H1 (cell line): ENCODE results near the gene ZNF683. TPM values are rescaled to one million over a fixed set of nuclear protein-coding genes. Genes with fewer than 3 reads are reported as not detected.

ENCODE experiments used
- CTCF ChIA-PET: fragments of 300-600 bp; sonication (Branson Sonifier 250); formaldehyde crosslinking; loops from one replicate; lab custom pipeline; 2021; ENCODE audit not compliant: partially characterized antibody; lab: Charles Lee
- POLR2A ChIA-PET: fragments of 300-600 bp; sonication (Branson Sonifier 250); formaldehyde crosslinking; loops from one replicate; lab custom pipeline; 2021; ENCODE audit warnings: inconsistent platforms; ENCODE audit not compliant: partially characterized antibody; lab: Charles Lee
- DNase-seq, 2 experiments: peaks; one replicate each; pipeline versions ENCODE4 v3.0.0 to v3.0.0-alpha.2; 2010 to 2022; ENCODE audit warnings: low spot score in 2 of 2, low read depth in 1 of 2, mixed read lengths in 1 of 2
- FAIRE-seq: peaks from 2 replicates; lab custom pipeline; 2011; peaks lifted over from hg19 to GRCh38; lab: Jason Lieb, UNC
- H2AFZ ChIP-seq: 2 replicates; pipeline ENCODE4 v1.8.1; 2012; ENCODE audit warnings: low read length, inconsistent platforms
- H2AK5ac ChIP-seq: 2 replicates; pipeline ENCODE4 v1.6.1; 2013; ENCODE audit warnings: low read depth, low read length
- H2BK120ac ChIP-seq: replicated peaks from 2 replicates; pipeline ENCODE3; 2013; ENCODE audit warnings: low read depth, low read length, inconsistent platforms
- H2BK12ac ChIP-seq: 2 replicates; pipeline ENCODE4 v1.6.1; 2013; ENCODE audit warnings: low read depth, low read length
- H2BK15ac ChIP-seq: 2 replicates; pipeline ENCODE4 v1.6.1; 2013; ENCODE audit warnings: low read length
- H2BK20ac ChIP-seq: 2 replicates; pipeline ENCODE4 v1.6.1; 2013; ENCODE audit warnings: low read length
- H2BK5ac ChIP-seq: 2 replicates; pipeline ENCODE4 v1.6.1; 2013; ENCODE audit warnings: low read depth, low read length
- H3K14ac ChIP-seq: 2 replicates; pipeline ENCODE4 v1.6.1; 2013; ENCODE audit warnings: inconsistent platforms; ENCODE audit not compliant: insufficient read length
- H3K18ac ChIP-seq: 2 replicates; pipeline ENCODE4 v1.6.1; 2013; ENCODE audit warnings: low read length; ENCODE audit errors: extremely low read depth
- H3K23ac ChIP-seq: 2 replicates; pipeline ENCODE4 v1.6.1; 2013; ENCODE audit warnings: inconsistent platforms; ENCODE audit not compliant: insufficient read length
- H3K23me2 ChIP-seq: 2 replicates; pipeline ENCODE4 v1.6.1; 2013; ENCODE audit warnings: low read depth, low read length
- H3K27ac ChIP-seq: 2 replicates; pipeline ENCODE4 v1.6.1; 2011; ENCODE audit warnings: low read depth, low read length, inconsistent platforms
- H3K27me3 ChIP-seq, 4 experiments: replicated peaks in 1 of 4; 1 replicate in 1 of 4; 2 replicates in 3 of 4; pipeline versions ENCODE4 v1.6.1 to v1.8.1; 2011 to 2013; ENCODE audit warnings: low read length in 3 of 4, mild to moderate bottlenecking in 3 of 4, inconsistent platforms in 2 of 4, mixed read lengths in 2 of 4, moderate library complexity in 1 of 4; ENCODE audit not compliant: control insufficient read depth in 3 of 4, insufficient read depth in 3 of 4; ENCODE audit errors: extremely low read depth in 1 of 4
- H3K36me3 ChIP-seq, 4 experiments: 2 replicates each; pipeline versions ENCODE4 v1.6.1 to v1.8.1; 2011 to 2013; ENCODE audit warnings: mild to moderate bottlenecking in 4 of 4, low read length in 3 of 4, moderate library complexity in 2 of 4, control low read depth in 1 of 4, inconsistent platforms in 1 of 4; ENCODE audit not compliant: insufficient read depth in 4 of 4, control insufficient read depth in 2 of 4
- H3K4ac ChIP-seq: replicated peaks from 2 replicates; pipeline ENCODE3; 2013; ENCODE audit warnings: low read length, low read depth, mixed read lengths, inconsistent platforms; ENCODE audit not compliant: insufficient read length
- H3K4me1 ChIP-seq, 4 experiments: replicated peaks in 1 of 4; 1 replicate in 1 of 4; 2 replicates in 3 of 4; pipeline versions ENCODE4 v1.6.1 to v1.8.1; 2011 to 2013; ENCODE audit warnings: low read length in 3 of 4, inconsistent platforms in 2 of 4, mixed read lengths in 1 of 4; ENCODE audit not compliant: insufficient read depth in 4 of 4, control insufficient read depth in 3 of 4
- H3K4me2 ChIP-seq, 2 experiments: 2 replicates each; pipeline versions ENCODE4 v1.6.1 to v1.8.1; 2011 to 2013; ENCODE audit warnings: low read depth in 2 of 2, low read length in 2 of 2, control low read depth in 1 of 2, inconsistent platforms in 1 of 2, mild to moderate bottlenecking in 1 of 2; ENCODE audit not compliant: insufficient read depth in 1 of 2
- H3K4me3 ChIP-seq, 4 experiments: fragments of 200-600, 300-600 bp in 1 of 4; sonication (generic), shearing (Covaris generic), sonication (Bioruptor Twin) in 1 of 4; 2 replicates each; pipeline versions ENCODE4 v1.5.1 to v1.8.1; 2011 to 2016; ENCODE audit warnings: low read length in 4 of 4, low read depth in 3 of 4, control low read depth in 2 of 4, inconsistent platforms in 2 of 4, mild to moderate bottlenecking in 2 of 4, mixed read lengths in 1 of 4, moderate library complexity in 1 of 4; ENCODE audit not compliant: insufficient read depth in 2 of 4; ENCODE audit errors: extremely low read depth in 1 of 4
- H3K56ac ChIP-seq: replicated peaks from 2 replicates; pipeline ENCODE3; 2013; ENCODE audit warnings: low read depth, mild to moderate bottlenecking, mixed read lengths, low read length, inconsistent platforms; ENCODE audit not compliant: insufficient read length
- H3K79me1 ChIP-seq: 2 replicates; pipeline ENCODE4 v1.6.1; 2013; ENCODE audit warnings: low read depth, low read length, control low read depth
- H3K79me2 ChIP-seq, 2 experiments: 2 replicates each; pipeline versions ENCODE4 v1.6.1 to v1.8.1; 2012 to 2013; ENCODE audit warnings: low read length in 2 of 2, mild to moderate bottlenecking in 2 of 2, inconsistent platforms in 1 of 2; ENCODE audit not compliant: insufficient read depth in 2 of 2, control insufficient read depth in 1 of 2
- H3K9ac ChIP-seq, 4 experiments: replicated peaks in 1 of 4; 1 replicate in 1 of 4; 2 replicates in 3 of 4; pipeline versions ENCODE4 v1.6.1 to v1.8.1; 2011 to 2013; ENCODE audit warnings: low read depth in 3 of 4, low read length in 3 of 4, control low read depth in 2 of 4, mild to moderate bottlenecking in 2 of 4, moderate library complexity in 2 of 4, inconsistent platforms in 1 of 4; ENCODE audit errors: extremely low read depth in 1 of 4
- H3K9me3 ChIP-seq, 2 experiments: 2 replicates each; pipeline versions ENCODE4 v1.6.1 to v1.8.1; 2012 to 2013; ENCODE audit warnings: mild to moderate bottlenecking in 2 of 2, moderate library complexity in 2 of 2, control low read depth in 1 of 2, inconsistent platforms in 1 of 2, low read depth in 1 of 2, low read length in 1 of 2, mixed read lengths in 1 of 2; ENCODE audit not compliant: insufficient read depth in 2 of 2
- H4K20me1 ChIP-seq, 2 experiments: replicated peaks in 1 of 2; 2 replicates each; pipeline versions ENCODE3 to v1.8.1; 2011 to 2013; ENCODE audit warnings: inconsistent platforms in 2 of 2, low read length in 2 of 2, mild to moderate bottlenecking in 1 of 2; ENCODE audit not compliant: insufficient read depth in 2 of 2, control insufficient read depth in 1 of 2
- H4K5ac ChIP-seq: 2 replicates; pipeline ENCODE4 v1.6.1; 2013; ENCODE audit warnings: low read length, low read depth, mixed read lengths, inconsistent platforms; ENCODE audit not compliant: insufficient read length
- H4K8ac ChIP-seq: 2 replicates; pipeline ENCODE4 v1.8.0; 2013; ENCODE audit warnings: mild to moderate bottlenecking, moderate library complexity, low read length, inconsistent platforms; ENCODE audit not compliant: insufficient read depth; ENCODE audit errors: extremely low read depth
- H4K91ac ChIP-seq: replicated peaks from 2 replicates; pipeline ENCODE3; 2013; ENCODE audit warnings: low read length, mixed read lengths, inconsistent platforms; ENCODE audit not compliant: insufficient read length
- EZH2 ChIP-seq: fragments of 200-600 bp; sonication (generic); IDR thresholded peaks from 2 replicates; pipeline ENCODE4 v1.7.1; 2012; ENCODE audit warnings: low read depth, mild to moderate bottlenecking, moderate library complexity, low read length, inconsistent platforms; ENCODE audit not compliant: severe bottlenecking
- JUN ChIP-seq: IDR thresholded peaks from 2 replicates; pipeline ENCODE4 v1.6.1; 2011; ENCODE audit warnings: low read depth, mild to moderate bottlenecking, improper control_type of control experiment, low read length
- POLR2A ChIP-seq, 2 experiments: IDR thresholded peaks; 1 replicate in 1 of 2; 2 replicates in 1 of 2; pipeline ENCODE4 v1.6.1; 2011; ENCODE audit warnings: low read depth in 2 of 2, low read length in 2 of 2, mild to moderate bottlenecking in 2 of 2; ENCODE audit errors: control extremely low read depth in 1 of 2
- SIRT6 ChIP-seq: IDR thresholded peaks from one replicate; pipeline ENCODE4 v1.7.1; 2012; ENCODE audit warnings: low read length, inconsistent platforms
- SP4 ChIP-seq: IDR thresholded peaks from 2 replicates; pipeline ENCODE4 v1.6.1; 2012; ENCODE audit warnings: low read length, inconsistent platforms
- WGBS, 2 experiments: shearing (Covaris generic) in 1 of 2; methylation state at CpG; one replicate each; pipeline versions ENCODE4 v1.1.6 to v1.1.7; 2013 to 2015; ENCODE audit warnings: low lambda C conversion rate in 2 of 2, mixed read lengths in 2 of 2, inconsistent platforms in 1 of 2, low coverage in 1 of 2, missing lambda C conversion rate in 1 of 2; ENCODE audit not compliant: insufficient replicate concordance in 2 of 2, insufficient coverage in 1 of 2, insufficient read length in 1 of 2; ENCODE audit errors: extremely low coverage in 1 of 2, missing lambda C conversion rate in 1 of 2; 5-methylcytosine and 5-hydroxymethylcytosine counted together
- polyA plus RNA-seq, 7 experiments: library from polyadenylated mRNA; depleted of rRNA in 3 of 7; stranded (reverse) in 5 of 7; unstranded in 2 of 7; fragments of >200 nt in 5 of 7; fragments of 200-250 nt in 2 of 7; gene quantifications; 1 replicate in 5 of 7; 2 replicates in 1 of 7; 4 replicates in 1 of 7; pipeline versions ENCODE4 v1.2.1 to v1.2.3, GENCODE V29; 2011 to 2013; ENCODE audit warnings: missing spikeins in 2 of 7, mixed read lengths in 2 of 7
- total RNA-seq: library from RNA; stranded (reverse); fragmentation: NEBNext Ultra II Directional; extraction: Animal tissue kit (Norgen Biotek cat#: 25700); gene quantifications from 2 replicates; pipeline ENCODE4 v1.2.1, GENCODE V29; 2021
- TF ChIP-seq, protein P1 (sequence below): IDR thresholded peaks from 2 replicates; pipeline ENCODE4 v1.6.1; 2011; ENCODE audit warnings: low read depth, mild to moderate bottlenecking, low read length; ENCODE audit not compliant: insufficient read depth
- TF ChIP-seq, protein P2 (sequence below): IDR thresholded peaks from 2 replicates; pipeline ENCODE4 v1.6.1; 2011; ENCODE audit warnings: low read length, improper control_type of control experiment

The ZNF683 gene
- total and polyA plus RNA-seq, 2 of the 8 experiments (the other 6 are each of a cell fraction or from before 2014, with no cell fraction given): not detected

DNA sequence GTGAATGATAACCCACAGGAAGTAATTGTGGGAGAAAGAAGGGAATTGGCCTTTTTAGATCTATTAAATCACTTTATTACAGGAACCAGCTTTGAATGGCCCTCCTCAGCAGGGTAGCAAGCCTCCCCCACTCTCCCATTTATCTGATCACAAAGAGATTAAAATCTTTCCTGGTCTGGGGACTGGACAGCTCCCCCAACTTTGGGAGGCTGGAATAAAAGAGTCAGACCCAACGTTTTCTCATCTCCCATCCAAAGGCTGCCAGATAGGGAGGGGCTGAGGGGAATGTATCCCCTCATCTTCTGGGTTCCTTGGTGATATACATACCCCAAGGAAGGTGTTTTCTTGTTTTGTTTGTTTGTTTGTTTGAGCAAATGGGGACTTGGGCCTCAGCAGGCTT lies 40.5 kb upstream of the ZNF683 start:
- Histone ChIP-seq H3K36me3 (peaks cover 13 to 63% (median 27%) of the 10 kb centered on the region in 4 experiments), H3K18ac (peak overlapping the region; percentile 99), H3K56ac (no peak overlapping the region), H2BK120ac (peak overlapping the region; percentile 97), H3K9ac (peak overlapping the region in 3 of 4 experiments; percentile 30 to 91 (median 46); a peak in 4 of 7 replicates), H3K4ac (peak overlapping the region; percentile 87), H2AFZ (no peak overlapping the region), H2BK12ac (no peak overlapping the region), H3K4me1 (peaks cover 11 to 37% (median 18%) of the 10 kb centered on the region in 4 experiments), H3K4me3 (peak overlapping the region; percentile 78 to 98 (median 89)), H3K23ac (no peak overlapping the region), H3K27me3 (no peaks in the 10 kb centered on the region), H2BK20ac (peak overlapping the region; percentile 74), H2BK5ac (peak overlapping the region; percentile 99; the same call in 1 of the 2 replicates), H4K8ac (no peak overlapping the region), H3K27ac (peak overlapping the region; percentile 68), H3K4me2 (peak overlapping the region; percentile 92 to 94), H2AK5ac (no peak overlapping the region), H3K79me2 (peaks cover 12 to 68% of the 10 kb centered on the region in 2 experiments; a peak in 3 of 4 replicates), H4K5ac (peak overlapping the region; percentile 63), H4K20me1 (peaks cover 5 to 14% of the 10 kb centered on the region in 2 experiments), H3K9me3 (no peaks in the 10 kb centered on the region), H3K79me1 (no peaks in the 10 kb centered on the region; the same call in 1 of the 2 replicates), H4K91ac (peak overlapping the region; percentile 94), H2BK15ac (no peak overlapping the region), H3K23me2 (peaks cover 31% of the 10 kb centered on the region), H3K14ac (no peak overlapping the region)
- 13% methylated on average over 1 of the region's 1 CpG; no CpG with 5 or more reads in 1 of the 2 experiments for WGBS, 2 experiments
- FAIRE-seq (no peak), DNase-seq (no peak)
- TF ChIP-seq SP4 (no peak), JUN (no peak), POLR2A (IDR thresholded peaks at IDR 0.05; ENCODE audit: control extremely low read depth in 1 of 2, low read depth in 2 of 2, low read length in 2 of 2) (peak in 1 of 2 experiments; percentile 47; a peak in 1 of 3 replicates), EZH2 (no peak), SIRT6 (no peak)
- TF ChIP-seq, protein P1, sequence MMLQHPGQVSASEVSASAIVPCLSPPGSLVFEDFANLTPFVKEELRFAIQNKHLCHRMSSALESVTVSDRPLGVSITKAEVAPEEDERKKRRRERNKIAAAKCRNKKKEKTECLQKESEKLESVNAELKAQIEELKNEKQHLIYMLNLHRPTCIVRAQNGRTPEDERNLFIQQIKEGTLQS: no peak
- TF ChIP-seq, protein P2, sequence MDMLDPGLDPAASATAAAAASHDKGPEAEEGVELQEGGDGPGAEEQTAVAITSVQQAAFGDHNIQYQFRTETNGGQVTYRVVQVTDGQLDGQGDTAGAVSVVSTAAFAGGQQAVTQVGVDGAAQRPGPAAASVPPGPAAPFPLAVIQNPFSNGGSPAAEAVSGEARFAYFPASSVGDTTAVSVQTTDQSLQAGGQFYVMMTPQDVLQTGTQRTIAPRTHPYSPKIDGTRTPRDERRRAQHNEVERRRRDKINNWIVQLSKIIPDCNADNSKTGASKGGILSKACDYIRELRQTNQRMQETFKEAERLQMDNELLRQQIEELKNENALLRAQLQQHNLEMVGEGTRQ: no peak
- POLR2A ChIA-PET: interaction anchor here (0.6 to 6.4 kb wide), 26 partner anchors 8 to 224 kb away, joined by 3 to 166 read pairs (median 4); partner anchors contain the start of genes DHDDS and HMGN2
- CTCF ChIA-PET: interaction anchor here (1.2 to 1.7 kb wide), 3 partner anchors 18 to 27 kb away, joined by 3 to 8 read pairs (median 5); no protein-coding TSS in a partner anchor
